ENCODE measurements around the gene EDAR.

The EDAR gene

DNA sequence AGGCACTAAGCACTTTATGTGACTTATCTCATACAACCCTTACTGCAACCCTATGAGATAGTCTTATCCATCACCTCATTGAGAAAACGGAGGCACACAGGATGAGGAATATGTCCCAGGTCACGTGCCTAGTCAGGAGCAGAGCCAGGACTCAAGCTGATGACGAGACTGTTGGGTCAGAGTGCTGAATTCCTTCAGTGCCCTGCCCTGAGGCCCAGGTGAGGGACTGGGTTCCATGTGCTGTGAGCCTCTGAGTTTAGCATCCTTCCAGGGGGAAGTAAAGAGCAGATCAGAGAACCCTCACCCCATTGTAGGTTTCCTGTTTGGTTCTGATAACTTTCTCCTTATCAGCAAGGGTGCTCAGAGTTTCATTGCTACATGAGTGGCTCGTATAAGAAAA lies 11.7 kb upstream of the EDAR start:
- no peak for DNase-seq

GRCh38 chr2:108998911-108999310 lies 9.9 kb upstream of the EDAR start:
- no peak for DNase-seq

DNA sequence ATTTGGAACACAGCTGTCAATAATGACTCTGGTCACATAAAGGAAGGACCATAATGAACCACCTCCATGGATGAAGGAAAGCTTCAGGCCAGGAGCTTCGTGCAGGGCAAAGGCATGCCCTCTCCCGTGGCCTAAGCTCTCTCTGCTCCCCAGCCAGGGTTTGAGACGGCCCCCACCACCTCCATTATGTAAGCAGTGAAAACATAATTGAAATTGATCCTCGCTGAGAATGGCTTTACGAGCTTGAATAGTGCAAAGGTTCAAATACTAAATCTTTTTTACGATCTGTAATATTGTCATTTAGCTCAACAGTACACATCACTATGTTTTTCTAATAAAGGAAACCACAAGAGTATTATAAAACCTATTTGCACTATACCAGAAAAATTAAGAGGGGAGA lies 5.2 kb upstream of the EDAR start:
- no peak for DNase-seq

- DNase-seq = no peak
Observed at GRCh38 chr2:108993095-108993937, 4.3 kb upstream of the EDAR start.

GRCh38 chr2:108988076-108988795 lies 784 bp downstream of the EDAR start:
- no peak for DNase-seq

DNA sequence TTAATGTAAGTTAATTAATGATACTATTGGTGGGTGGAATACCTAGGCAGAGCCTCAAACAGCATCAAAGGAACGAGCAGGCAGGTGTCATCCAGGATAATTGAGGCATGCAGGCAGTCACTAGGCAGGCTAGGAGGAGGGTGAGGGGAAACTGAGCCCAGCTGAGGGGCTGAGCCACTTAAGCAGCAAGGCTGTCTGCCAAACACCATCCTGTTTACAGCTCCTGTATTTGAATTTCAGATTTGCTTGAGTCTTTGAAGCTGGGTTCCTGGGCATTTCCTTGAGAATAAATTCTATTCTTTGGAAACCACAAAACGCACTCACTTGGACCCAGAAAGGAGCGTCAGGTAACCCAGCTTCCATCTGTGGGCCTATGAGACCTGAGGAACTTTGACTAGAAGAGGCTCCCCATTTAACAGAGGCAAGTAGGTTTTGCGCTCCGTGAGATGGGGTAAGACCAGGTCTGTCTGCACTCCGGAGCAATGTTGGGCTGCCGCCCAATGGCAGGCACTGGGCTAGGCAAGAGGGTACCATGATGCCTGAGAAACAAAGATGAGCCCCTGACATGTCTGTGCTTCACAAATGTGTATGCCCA lies 2.0 kb downstream of the EDAR start:
- no peak for DNase-seq

DNA sequence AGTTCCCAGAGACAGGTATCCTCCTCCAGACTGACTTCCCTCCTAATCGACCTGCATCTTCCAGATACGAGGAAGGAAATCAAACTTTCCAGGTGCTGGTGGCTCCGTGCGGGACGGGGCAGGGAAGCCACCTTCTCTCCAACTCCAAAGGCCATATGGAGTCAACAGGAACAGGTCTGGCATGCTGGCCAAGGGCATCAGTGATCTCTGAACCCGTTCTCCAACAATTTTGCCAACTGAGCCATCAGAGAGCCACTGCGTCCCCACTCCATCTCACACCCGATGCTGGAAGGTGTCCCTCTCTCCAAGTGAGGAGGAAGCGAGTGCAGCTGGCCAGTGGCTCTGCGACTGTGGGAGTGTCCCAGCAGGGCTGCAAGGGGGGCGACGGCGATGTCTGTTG lies 5.4 kb downstream of the EDAR start:
- DNase-seq = no peak

DNA sequence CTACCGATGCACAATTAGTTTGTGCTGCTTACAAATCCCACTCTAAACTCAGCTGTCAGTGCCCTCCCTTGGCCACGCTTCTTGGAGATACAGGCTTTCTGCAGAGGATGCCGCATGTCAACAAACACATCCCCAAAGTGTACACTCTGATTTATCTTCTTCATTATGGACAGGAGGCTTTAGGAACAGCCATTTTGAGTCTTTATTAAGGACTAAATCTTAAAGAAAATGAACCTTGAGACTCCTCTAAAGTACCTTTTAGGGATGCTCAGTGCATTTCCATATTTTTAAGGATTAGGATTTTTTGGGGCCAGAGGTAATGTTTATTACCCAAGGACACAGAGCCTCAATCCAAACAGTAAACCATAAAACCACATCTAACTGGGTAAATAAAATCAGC lies 6.0 kb downstream of the EDAR start:
- no peak for DNase-seq

- DNase-seq = no peak
Observed at GRCh38 chr2:108982259-108982679, 6.8 kb downstream of the EDAR start.

GRCh38 chr2:108981846-108982245 lies 7.2 kb downstream of the EDAR start:
- DNase-seq = no peak

GRCh38 chr2:108980076-108980475 lies 8.9 kb downstream of the EDAR start:
- DNase-seq = no peak

- no peak for DNase-seq
Observed at GRCh38 chr2:108979461-108979860, 9.6 kb downstream of the EDAR start.

DNA sequence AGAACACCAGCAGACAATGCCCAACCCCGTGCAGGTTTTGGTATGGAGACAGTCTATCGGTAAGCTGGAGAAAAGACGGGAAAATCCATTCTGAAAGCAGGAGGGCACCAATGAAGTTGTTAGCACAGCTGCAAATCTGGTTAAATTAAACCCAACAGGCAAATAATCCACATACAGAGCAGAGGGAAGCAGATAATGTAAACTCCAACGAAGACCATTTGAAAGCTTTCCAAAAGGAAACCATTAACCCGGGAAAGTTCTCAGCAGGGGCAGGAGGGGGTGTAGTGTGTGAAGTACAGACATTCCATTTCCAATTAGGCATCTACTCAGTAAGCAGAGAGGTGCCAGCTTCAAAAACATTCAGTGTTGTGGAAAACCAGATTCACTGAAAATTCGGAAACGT lies 10.3 kb downstream of the EDAR start:
- peak; percentile 83 for DNase-seq

GRCh38 chr2:108975613-108976435 lies 13.2 kb downstream of the EDAR start:
- DNase-seq = no peak

GRCh38 chr2:108974674-108975073 lies 14.3 kb downstream of the EDAR start:
- no peak for DNase-seq

DNA sequence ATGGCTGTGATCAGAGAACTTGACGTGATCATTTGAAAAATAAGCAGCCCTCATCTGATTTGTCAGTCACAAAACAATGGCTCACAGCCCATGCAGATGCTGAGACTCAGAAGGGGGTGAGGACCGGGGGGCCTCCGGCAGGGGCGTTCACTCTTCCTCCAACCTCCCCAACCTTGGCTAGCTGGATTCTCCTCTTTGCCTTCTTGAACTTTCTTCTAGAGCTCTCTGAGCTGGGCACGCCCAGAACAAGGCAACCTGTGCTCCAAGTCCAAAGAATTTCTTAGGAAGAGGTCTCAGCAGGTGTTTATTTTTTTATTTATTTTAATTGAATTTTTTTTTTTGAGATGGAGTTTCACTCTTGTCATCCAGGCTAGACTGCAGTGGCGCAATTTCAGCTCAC lies 16.4 kb downstream of the EDAR start:
- no peak for DNase-seq

DNA sequence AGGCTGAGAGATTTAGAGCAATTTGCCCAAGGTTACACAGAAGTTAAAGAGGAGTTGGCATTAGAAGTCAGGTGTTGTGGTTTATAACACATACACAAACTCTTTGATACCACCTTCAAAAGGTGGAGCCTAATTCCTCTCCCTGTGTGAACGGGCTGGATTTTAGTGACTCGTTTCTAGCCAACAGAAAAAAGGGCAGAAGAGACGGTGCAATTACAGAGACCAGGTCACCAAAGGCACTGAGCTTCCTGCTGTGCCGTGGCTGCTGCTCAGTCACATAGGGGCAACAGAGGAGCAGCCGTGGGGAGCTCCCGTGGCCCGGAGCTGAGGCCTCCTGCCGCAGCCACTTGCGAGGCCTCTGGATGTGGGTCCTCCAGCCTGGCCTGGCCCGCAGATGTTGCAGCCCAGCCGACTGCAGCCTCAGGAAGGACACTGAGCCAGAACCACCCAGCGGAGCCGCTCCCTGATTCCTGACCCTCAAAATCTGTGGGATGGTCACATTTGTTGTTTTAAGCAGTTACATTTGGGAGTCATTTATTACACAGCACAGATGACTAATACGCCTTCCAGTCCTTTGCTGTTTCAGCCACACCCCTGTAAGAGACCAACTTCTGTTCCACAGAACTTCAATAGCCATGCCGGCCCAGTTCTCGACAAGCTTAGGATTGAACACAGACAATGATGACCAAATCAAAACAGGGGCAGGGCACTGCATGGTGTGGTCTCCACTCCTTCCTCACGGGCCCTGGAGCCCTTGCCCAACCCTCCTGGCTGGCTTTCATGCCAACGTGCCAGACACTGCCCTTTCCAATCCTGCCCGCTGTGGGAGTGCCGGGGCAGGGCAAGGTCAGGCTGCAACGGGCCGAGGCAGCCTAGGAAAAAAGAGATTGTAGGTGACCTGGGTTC lies 17.1 kb downstream of the EDAR start:
- no peak for DNase-seq

DNA sequence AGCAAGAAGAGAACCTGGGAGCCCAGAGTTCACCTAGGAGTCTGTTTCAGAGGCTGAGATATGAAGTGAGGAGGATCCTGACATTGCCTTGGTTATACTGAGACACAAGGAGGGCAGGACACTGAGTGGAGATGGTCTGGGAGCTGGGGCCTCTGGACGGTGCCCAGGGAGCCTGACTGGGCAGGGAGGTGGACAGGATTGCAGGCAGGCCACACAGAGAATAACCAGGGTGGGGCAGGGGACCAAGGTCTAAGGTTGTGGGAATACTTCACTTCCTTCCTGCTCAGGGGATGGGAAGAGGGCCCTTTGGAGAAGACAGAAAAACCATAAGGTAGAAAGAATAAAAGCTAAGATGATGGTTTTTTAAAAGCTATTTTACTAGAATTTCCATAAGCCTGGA lies 18.7 kb downstream of the EDAR start:
- DNase-seq = no peak

- no peak for DNase-seq
Observed at GRCh38 chr2:108969856-108970255, 19.2 kb downstream of the EDAR start.

DNA sequence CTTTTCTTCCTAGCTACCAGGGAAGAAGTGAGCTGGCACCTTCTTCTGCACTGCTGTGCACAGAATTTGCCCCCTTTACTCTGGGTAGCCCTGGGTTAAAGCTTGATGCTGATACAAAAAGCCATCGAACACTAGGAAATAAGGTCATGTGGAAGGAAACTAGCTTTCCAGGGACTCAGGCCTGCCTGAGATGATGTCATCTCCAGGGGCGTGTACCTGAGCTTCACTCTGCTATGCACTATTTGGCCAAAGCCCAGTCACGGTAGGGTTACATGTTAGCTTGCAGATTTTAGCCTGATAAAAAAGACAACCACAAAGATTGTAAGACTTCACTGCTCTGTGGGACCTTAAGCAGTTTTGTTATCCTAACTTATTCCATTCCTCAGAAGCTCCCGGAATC lies 20.4 kb downstream of the EDAR start:
- no peak for DNase-seq

DNA sequence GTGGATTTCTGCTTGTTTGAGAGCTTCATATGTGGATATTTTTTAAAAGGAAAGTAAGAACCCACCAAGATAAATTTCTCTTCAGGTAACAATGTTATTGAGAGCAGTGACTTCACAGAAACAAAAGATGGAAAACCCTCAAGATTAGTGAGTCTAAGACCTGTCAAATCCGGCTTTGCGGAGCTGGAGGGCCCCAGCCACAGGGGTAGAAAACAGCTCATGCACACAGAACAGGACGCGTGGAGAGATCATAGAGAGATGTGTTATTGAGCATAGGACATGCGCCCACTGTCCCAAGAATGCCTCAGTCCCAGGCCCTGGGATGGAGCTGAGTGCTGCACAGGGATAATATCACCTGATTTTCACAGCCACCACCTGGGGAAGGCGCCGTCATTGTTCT lies 21.3 kb downstream of the EDAR start:
- no peak for DNase-seq

Measured in NCI-H2081 treated with DMSO at 0.1 percent for 48 hours (cell line).